HUES48 (cell line): Measurements from ENCODE around the gene FNDC3B.
"Not testable (repeated sequence)": the region's sequence is repeated elsewhere in the genome, so short reads cannot be mapped to it uniquely, and the experiment has no call there.

Source experiments
- H3K27ac ChIP-seq: one replicate; pipeline ENCODE4 v1.7.0; 2013; ENCODE audit warnings: low read depth, low read length, inconsistent platforms
- H3K27me3 ChIP-seq: 2 replicates; pipeline ENCODE4 v1.6.1; 2013; ENCODE audit warnings: mild to moderate bottlenecking, low read length; ENCODE audit not compliant: control insufficient read depth, insufficient read depth
- H3K36me3 ChIP-seq: 2 replicates; pipeline ENCODE4 v1.6.1; 2013; ENCODE audit warnings: low read length; ENCODE audit not compliant: control insufficient read depth, insufficient read depth
- H3K4me1 ChIP-seq: 2 replicates; pipeline ENCODE4 v1.6.1; 2013; ENCODE audit warnings: mild to moderate bottlenecking, low read length; ENCODE audit not compliant: control insufficient read depth, insufficient read depth
- H3K4me3 ChIP-seq: 2 replicates; pipeline ENCODE4 v1.5.1; 2013; ENCODE audit warnings: mild to moderate bottlenecking, low read depth, low read length
- H3K9ac ChIP-seq: 2 replicates; pipeline ENCODE4 v1.6.1; 2013; ENCODE audit warnings: mild to moderate bottlenecking, low read depth, low read length, moderate library complexity
- H3K9me3 ChIP-seq: 2 replicates; pipeline ENCODE4 v1.6.1; 2013; ENCODE audit warnings: low read length; ENCODE audit not compliant: control insufficient read depth, insufficient read depth

FNDC3B gene

DNA sequence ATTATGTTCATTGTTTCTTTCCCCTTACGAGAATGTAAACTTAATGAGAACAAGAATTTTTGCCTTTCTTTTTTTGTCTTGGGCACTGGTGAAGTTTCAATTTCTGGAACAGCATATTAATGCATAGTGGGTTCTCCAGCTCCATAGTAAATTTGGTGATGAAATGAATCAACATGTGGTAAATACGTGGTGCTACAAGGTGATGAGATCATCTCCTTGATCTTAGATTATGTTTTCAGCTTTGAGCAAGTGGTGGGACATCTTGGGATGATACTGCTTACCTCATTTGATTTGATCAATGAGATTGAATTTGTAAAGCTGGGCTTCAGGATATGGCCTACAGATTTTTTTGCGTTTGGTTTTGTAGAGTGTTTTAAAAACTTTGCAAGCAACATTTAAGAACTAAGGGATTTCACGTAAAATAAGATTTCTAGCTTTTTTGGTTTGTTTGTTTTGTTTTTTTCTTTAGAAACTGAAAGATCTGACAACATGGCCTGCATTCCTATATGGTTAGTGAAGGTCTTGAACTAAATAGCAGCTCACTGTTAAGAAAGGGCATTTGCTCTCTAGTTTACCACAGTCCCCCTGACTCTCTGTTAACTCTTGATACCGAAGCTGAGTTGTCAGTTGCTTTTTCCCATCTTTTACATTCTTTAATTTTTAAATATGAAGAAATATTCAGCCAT is 45.6 kb downstream of the FNDC3B start:
- Histone ChIP-seq H3K4me3 (no peak overlapping the region), H3K27me3 (no peaks in the 10 kb centered on the region), H3K27ac (no peak overlapping the region), H3K4me1 (peaks cover 23% of the 10 kb centered on the region), H3K36me3 (peaks cover 10% of the 10 kb centered on the region; the same call in 1 of the 2 replicates), H3K9me3 (no peaks in the 10 kb centered on the region), H3K9ac (no peak overlapping the region)

GRCh38 chr3:172085557-172085895 is 46.1 kb downstream of the FNDC3B start:
- H3K4me1 ChIP-seq, result peaks cover 23% of the 10 kb centered on the region
- no peak overlapping the region for H3K9ac ChIP-seq
- H3K9me3 ChIP-seq, result no peaks in the 10 kb centered on the region
- H3K27ac ChIP-seq, result no peak overlapping the region
- peaks cover 10% of the 10 kb centered on the region; the same call in 1 of the 2 replicates for H3K36me3 ChIP-seq
- no peak overlapping the region for H3K4me3 ChIP-seq
- no peaks in the 10 kb centered on the region for H3K27me3 ChIP-seq

GRCh38 chr3:172086071-172086470 is 46.7 kb downstream of the FNDC3B start:
- H3K4me1 ChIP-seq, result peaks cover 23% of the 10 kb centered on the region
- H3K36me3 ChIP-seq, result peaks cover 10% of the 10 kb centered on the region; the same call in 1 of the 2 replicates
- H3K9ac ChIP-seq, result no peak overlapping the region
- H3K4me3 ChIP-seq, result no peak overlapping the region
- H3K27ac ChIP-seq, result no peak overlapping the region
- H3K9me3 ChIP-seq, result no peaks in the 10 kb centered on the region
- no peaks in the 10 kb centered on the region for H3K27me3 ChIP-seq

DNA sequence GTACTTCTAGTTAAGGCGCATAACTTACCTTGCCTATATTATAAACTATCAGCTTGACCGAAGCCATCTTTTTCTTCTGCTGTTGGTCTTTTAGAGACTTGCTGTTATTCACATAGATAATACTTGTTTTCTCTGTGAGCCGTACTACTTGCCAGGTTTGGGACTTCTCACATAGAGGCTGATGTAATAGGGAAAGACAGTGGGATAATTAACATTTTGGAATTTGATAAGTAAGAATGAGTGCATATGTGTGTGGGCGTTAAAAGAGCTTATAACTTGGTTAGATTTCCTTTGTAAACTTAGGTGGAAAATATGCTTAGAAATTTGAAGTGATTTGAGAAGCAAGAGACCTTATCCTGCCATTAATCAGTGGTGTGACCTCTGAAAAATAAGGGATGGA is 47.8 kb downstream of the FNDC3B start:
- Histone ChIP-seq H3K27ac (no peak overlapping the region), H3K4me3 (no peak overlapping the region), H3K9me3 (no peaks in the 10 kb centered on the region), H3K9ac (no peak overlapping the region), H3K36me3 (peaks cover 10% of the 10 kb centered on the region; the same call in 1 of the 2 replicates), H3K4me1 (peaks cover 23% of the 10 kb centered on the region), H3K27me3 (no peaks in the 10 kb centered on the region)

GRCh38 chr3:172087602-172088580 is 48.5 kb downstream of the FNDC3B start:
- Histone ChIP-seq H3K9ac (no peak overlapping the region), H3K27me3 (no peaks in the 10 kb centered on the region)

DNA sequence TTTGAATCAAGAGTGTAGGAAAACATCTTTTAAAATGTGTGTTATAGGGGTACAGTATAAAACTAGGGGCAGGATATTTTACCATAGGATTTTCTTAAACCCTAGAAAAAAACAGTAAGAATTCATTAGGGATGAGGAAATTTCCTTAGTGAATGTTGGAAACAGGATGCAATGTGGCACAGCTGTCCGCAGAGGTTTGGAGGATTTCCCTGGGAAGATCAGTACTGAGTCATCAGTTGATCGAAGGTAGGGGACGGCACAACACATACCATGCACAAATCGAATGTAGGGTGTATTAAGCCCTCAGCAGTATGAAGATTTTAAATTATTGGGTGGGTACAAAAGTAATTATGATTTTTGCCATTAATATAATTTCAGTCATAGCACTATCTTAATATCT is 49.9 kb downstream of the FNDC3B start:
- Histone ChIP-seq H3K36me3 (no peaks in the 10 kb centered on the region), H3K9ac (no peak overlapping the region), H3K27ac (no peak overlapping the region), H3K9me3 (no peaks in the 10 kb centered on the region), H3K27me3 (no peaks in the 10 kb centered on the region), H3K4me3 (no peak overlapping the region), H3K4me1 (peaks cover 23% of the 10 kb centered on the region)

More at GRCh38 chr3:172087602-172088580, 48.5 kb downstream of the FNDC3B start:
- no peaks in the 10 kb centered on the region for H3K9me3 ChIP-seq
- H3K27ac ChIP-seq, result no peak overlapping the region
- H3K4me1 ChIP-seq, result peaks cover 23% of the 10 kb centered on the region
- H3K4me3 ChIP-seq, result 0 out of 2 replicates have a peak overlapping the region, but pooled peaks have one; percentile 9
- H3K36me3 ChIP-seq, result peaks cover 6% of the 10 kb centered on the region; the same call in 1 of the 2 replicates

DNA sequence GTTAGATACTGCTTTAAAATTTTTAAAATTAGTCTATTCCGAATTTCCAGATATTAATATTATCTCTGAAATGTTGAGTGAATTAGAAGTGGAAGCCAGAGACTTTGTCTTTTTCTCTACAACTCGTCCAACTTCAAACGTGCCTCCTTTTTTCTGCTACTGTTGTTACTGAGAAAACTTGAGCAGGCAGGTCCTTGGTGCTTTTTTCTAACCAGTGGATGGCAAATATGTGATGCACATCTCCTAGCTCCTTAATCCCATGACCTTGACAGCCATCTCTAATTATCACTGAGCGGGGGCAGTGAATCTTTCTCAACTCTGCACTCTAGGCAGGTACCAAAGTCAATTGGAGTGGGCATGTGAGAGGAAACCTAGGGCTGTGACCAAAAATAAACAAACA is 50.7 kb downstream of the FNDC3B start:
- no peaks in the 10 kb centered on the region for H3K9me3 ChIP-seq
- peaks cover 23% of the 10 kb centered on the region for H3K4me1 ChIP-seq
- H3K4me3 ChIP-seq, result no peak overlapping the region
- H3K27ac ChIP-seq, result no peak overlapping the region
- no peaks in the 10 kb centered on the region for H3K36me3 ChIP-seq
- H3K9ac ChIP-seq, result no peak overlapping the region
- H3K27me3 ChIP-seq, result no peaks in the 10 kb centered on the region

DNA sequence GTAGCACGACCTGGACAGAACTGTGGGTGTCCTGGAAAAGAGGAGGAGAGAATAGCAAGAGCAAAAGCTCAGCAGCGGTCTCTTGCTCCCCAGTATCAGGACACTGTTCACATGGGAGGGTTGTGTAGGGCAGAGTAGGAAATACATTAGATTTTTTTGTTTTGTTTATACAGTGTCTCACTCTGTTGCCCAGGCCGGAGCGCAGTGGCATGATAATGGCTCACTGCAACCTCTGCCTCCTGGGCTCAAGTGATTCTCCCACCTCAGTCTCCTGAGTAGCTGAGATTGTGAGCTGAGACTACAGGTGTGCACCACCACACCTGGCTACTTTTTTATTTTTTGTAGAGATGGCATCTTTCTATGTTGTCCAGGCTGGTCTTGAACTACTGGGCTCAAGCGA is 53.3 kb downstream of the FNDC3B start:
- H3K9ac ChIP-seq, result no peak overlapping the region
- H3K4me1 ChIP-seq, result peaks cover 33% of the 10 kb centered on the region

DNA sequence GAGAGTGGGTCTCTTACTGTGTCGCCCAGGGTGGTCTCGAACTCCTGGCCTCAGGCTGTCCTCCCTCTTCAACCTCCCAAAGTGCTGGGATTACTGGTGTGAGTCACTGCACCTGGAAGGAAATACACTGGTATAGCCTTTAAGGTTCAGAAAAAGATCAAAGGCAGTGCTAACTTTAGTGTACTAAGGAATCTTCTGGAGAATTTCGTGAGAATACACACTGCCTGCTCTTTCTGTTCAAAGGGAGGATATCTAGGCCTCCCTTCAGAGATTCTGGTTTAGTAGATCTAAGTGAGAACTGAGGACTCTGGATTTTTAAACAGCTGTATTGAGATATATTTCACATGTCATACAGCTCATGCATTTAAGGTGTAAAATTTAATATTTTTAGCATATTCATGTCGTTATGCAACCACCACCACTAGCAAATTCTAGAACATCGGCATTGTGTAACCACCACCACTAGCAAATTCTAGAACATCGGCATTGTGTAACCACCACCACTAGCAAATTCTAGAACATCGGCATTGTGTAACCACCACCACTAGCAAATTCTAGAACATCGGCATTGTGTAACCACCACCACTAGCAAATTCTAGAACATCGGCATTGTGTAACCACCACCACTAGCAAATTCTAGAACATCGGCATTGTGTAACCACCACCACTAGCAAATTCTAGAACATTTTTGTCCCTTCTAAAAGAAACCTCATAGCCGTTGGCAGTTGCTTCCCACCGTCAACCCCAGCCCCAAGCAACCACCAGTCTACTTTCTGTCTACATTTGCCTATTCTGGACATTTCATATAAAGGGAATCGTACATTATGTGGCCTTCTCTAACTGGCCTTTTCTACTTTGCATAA is 54.4 kb downstream of the FNDC3B start:
- H3K9ac ChIP-seq, H3K4me3 ChIP-seq, H3K27me3 ChIP-seq, H3K27ac ChIP-seq, H3K36me3 ChIP-seq, H3K9me3 ChIP-seq: not testable (repeated sequence)
- peaks cover 36% of the 10 kb centered on the region for H3K4me1 ChIP-seq

More for the DNA sequence above, 53.3 kb downstream of the FNDC3B start:
- H3K9me3 ChIP-seq, result no peaks in the 10 kb centered on the region
- no peak overlapping the region for H3K4me3 ChIP-seq
- H3K36me3 ChIP-seq, result no peaks in the 10 kb centered on the region
- H3K27ac ChIP-seq, result no peak overlapping the region
- H3K27me3 ChIP-seq, result no peaks in the 10 kb centered on the region

DNA sequence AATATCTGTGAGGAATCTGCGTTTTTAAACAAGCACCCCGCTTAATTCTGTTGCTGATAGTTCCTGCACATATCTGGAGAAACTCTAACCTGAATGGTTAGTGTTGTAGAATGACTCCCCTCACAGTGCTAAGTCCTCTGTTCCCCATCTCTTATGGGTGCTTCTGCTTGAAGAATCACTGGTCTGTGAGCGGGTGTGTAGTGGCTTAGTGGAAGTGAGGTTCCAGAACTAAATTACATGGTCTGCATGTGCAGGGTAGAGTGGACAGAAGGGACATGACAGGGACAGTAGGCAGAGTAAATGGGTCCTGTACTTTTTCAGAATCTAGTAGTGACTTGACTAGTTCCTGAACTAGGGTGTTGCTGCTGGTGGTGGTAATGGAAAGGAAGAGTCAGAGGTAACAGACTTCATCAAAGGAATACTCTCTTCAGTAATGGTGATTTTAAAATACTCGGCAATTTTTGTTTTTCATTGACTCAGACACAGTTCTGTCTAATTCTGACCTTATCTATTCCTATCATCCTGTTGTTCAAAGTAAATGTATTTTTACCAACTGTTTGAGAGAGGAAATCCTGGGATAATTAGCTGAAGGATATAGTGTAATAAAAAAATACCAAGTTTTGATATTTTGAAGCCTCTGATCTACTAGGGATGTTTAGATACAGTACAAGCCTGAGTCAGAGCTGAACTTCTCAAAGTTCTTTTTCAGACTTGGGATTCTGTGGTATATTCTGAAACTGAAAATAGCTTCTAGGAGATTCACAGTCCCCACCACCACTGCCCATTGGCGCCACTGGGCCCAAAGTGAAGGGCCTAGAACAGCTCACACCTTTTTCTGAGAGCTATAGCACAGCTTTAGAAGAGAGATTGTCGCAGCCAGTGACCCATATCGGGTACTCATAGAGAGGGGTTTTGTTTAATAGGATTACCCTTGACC is 55.5 kb downstream of the FNDC3B start:
- Histone ChIP-seq H3K27me3 (no peaks in the 10 kb centered on the region), H3K36me3 (no peaks in the 10 kb centered on the region), H3K9me3 (no peaks in the 10 kb centered on the region), H3K4me1 (peaks cover 44% of the 10 kb centered on the region), H3K9ac (no peak overlapping the region), H3K4me3 (no peak overlapping the region), H3K27ac (no peak overlapping the region)
